ENCODE measurements around the gene KDELR3. TPM values are rescaled to one million over a fixed set of nuclear protein-coding genes. Genes with fewer than 3 reads are reported as not detected.

The KDELR3 gene
- total and polyA plus RNA-seq, 2 donors (not counting 1 experiment from before 2014, with no cell fraction given), result 78.8 to 305 TPM

DNA sequence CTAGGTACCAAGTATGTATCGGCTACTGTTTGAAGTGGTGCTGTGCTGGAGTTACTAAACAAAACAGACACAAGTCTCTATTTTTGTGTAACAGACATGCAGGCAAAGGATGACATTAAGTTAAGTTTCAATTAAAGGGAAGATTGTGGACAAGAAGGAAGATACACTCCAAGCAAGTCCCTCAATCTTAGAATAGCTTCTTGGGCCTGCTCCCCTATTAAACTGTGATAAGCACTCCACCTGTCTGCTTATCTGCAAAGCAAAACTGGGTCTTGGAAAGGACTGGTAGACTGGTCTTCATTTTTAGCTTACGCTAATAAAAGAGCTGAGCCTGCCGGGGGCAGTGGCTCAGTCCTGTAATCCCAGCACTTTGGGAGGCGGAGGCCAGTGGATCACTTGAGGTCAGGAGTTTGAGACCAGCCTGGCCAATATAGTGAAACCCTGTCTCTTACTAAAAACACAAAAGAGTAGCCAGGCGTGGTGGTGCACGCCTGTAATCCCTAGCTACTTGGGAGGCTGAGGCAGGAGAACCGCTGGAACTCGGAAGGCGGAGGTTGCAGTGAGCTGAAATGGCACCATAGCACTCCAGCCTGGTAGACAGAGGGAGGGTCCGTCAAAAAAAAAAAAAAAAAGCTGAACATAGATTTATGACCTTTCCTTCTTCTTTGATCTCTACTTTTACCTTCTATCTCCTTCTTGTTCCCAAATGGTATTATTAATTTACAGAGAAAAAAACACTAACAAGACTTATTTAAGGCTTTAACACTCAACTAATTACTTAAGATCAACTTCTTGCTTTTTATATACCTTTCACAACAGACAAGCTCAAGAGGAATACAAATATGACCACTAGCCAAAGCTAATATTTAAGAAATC is 34.1 kb downstream of the KDELR3 start:
- no peak for DNase-seq (ENCODE audit: low read depth in 2 of 2)
- no peaks in the 10 kb centered on the region for H3K27me3 ChIP-seq (ENCODE audit: control insufficient read depth, insufficient read depth, low read length)
- peaks cover 86% of the 10 kb centered on the region for H3K79me2 ChIP-seq (ENCODE audit: control insufficient read depth, insufficient read depth, low read length)
- peak overlapping the region; percentile 62 for H3K4me2 ChIP-seq (ENCODE audit: extremely low read depth, insufficient read depth, low read length)
- peaks cover 11% of the 10 kb centered on the region for H4K20me1 ChIP-seq (ENCODE audit: control insufficient read depth, extremely low read depth, insufficient read depth, low read length)
- H3K9ac ChIP-seq (ENCODE audit: insufficient read depth, low read length), result no peak overlapping the region
- no peak overlapping the region for H2AFZ ChIP-seq (ENCODE audit: low read length)
- peaks cover 22% of the 10 kb centered on the region for H3K36me3 ChIP-seq (ENCODE audit: control insufficient read depth, insufficient read depth, low read length)
- no peak overlapping the region for H3K27ac ChIP-seq (ENCODE audit: insufficient read depth, low read length)
- no peaks in the 10 kb centered on the region for H3K9me3 ChIP-seq (ENCODE audit: control insufficient read depth, insufficient read depth, low read depth, low read length)
- H3K4me3 ChIP-seq (replicated peaks in 1 of 4; ENCODE audit: control extremely low read depth in 1 of 4, insufficient read depth in 1 of 4, low read depth in 3 of 4, low read length in 4 of 4), result peak overlapping the region; percentile 63 to 100 (median 96)
- peaks cover 3% of the 10 kb centered on the region for H3K4me1 ChIP-seq (ENCODE audit: control insufficient read depth, extremely low read depth, insufficient read depth, low read length)
- TF ChIP-seq EZH2 (IDR thresholded peaks at IDR 0.05; ENCODE audit: low read length, missing control alignments), result no peak
- TF ChIP-seq, protein P1, sequence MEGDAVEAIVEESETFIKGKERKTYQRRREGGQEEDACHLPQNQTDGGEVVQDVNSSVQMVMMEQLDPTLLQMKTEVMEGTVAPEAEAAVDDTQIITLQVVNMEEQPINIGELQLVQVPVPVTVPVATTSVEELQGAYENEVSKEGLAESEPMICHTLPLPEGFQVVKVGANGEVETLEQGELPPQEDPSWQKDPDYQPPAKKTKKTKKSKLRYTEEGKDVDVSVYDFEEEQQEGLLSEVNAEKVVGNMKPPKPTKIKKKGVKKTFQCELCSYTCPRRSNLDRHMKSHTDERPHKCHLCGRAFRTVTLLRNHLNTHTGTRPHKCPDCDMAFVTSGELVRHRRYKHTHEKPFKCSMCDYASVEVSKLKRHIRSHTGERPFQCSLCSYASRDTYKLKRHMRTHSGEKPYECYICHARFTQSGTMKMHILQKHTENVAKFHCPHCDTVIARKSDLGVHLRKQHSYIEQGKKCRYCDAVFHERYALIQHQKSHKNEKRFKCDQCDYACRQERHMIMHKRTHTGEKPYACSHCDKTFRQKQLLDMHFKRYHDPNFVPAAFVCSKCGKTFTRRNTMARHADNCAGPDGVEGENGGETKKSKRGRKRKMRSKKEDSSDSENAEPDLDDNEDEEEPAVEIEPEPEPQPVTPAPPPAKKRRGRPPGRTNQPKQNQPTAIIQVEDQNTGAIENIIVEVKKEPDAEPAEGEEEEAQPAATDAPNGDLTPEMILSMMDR (conservative IDR thresholded peaks at IDR 0.05 in 1 of 2, IDR thresholded peaks at IDR 0.05 in 1 of 2; ENCODE audit: low read depth in 1 of 2, low read length in 2 of 2), result no peak

DNA sequence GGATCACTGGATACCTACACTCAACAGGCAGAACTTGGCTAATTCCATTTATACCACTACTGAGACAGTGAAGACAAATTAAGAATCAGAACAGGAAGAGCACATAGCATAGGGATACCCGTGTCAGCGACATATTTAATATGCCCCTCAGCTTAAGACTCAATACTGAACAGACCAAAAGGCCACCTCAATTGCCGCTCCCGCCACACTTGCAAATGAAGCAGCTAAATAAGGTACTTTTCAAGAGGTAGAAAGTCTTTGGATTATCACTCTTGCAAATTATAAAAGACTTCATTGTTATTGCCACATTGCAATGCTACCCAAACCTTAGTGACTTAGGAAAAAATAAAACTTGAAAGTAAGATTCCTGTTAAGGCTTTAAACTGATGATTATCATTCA is 35.1 kb downstream of the KDELR3 start:
- Histone ChIP-seq H3K4me2 (ENCODE audit: extremely low read depth, insufficient read depth, low read length) (peak overlapping the region; percentile 60), H3K27ac (ENCODE audit: insufficient read depth, low read length) (peak overlapping the region; percentile 18), H3K4me3 (replicated peaks in 1 of 4; ENCODE audit: control extremely low read depth in 1 of 4, insufficient read depth in 1 of 4, low read depth in 3 of 4, low read length in 4 of 4) (peak overlapping the region; percentile 63 to 100 (median 96)), H3K36me3 (ENCODE audit: control insufficient read depth, insufficient read depth, low read length) (peaks cover 17% of the 10 kb centered on the region), H2AFZ (ENCODE audit: low read length) (no peak overlapping the region), H4K20me1 (ENCODE audit: control insufficient read depth, extremely low read depth, insufficient read depth, low read length) (peaks cover 11% of the 10 kb centered on the region), H3K27me3 (ENCODE audit: control insufficient read depth, insufficient read depth, low read length) (no peaks in the 10 kb centered on the region), H3K4me1 (ENCODE audit: control insufficient read depth, extremely low read depth, insufficient read depth, low read length) (peaks cover 3% of the 10 kb centered on the region), H3K79me2 (ENCODE audit: control insufficient read depth, insufficient read depth, low read length) (peaks cover 77% of the 10 kb centered on the region), H3K9ac (ENCODE audit: insufficient read depth, low read length) (peak overlapping the region; percentile 28), H3K9me3 (ENCODE audit: control insufficient read depth, insufficient read depth, low read depth, low read length) (no peaks in the 10 kb centered on the region)
- TF ChIP-seq, protein P1 (conservative IDR thresholded peaks at IDR 0.05 in 1 of 2, IDR thresholded peaks at IDR 0.05 in 1 of 2; ENCODE audit: low read depth in 1 of 2, low read length in 2 of 2), result no peak
- no peak for TF ChIP-seq EZH2 (IDR thresholded peaks at IDR 0.05; ENCODE audit: low read length, missing control alignments)
- DNase-seq (ENCODE audit: low read depth in 2 of 2), result no peak

DNA sequence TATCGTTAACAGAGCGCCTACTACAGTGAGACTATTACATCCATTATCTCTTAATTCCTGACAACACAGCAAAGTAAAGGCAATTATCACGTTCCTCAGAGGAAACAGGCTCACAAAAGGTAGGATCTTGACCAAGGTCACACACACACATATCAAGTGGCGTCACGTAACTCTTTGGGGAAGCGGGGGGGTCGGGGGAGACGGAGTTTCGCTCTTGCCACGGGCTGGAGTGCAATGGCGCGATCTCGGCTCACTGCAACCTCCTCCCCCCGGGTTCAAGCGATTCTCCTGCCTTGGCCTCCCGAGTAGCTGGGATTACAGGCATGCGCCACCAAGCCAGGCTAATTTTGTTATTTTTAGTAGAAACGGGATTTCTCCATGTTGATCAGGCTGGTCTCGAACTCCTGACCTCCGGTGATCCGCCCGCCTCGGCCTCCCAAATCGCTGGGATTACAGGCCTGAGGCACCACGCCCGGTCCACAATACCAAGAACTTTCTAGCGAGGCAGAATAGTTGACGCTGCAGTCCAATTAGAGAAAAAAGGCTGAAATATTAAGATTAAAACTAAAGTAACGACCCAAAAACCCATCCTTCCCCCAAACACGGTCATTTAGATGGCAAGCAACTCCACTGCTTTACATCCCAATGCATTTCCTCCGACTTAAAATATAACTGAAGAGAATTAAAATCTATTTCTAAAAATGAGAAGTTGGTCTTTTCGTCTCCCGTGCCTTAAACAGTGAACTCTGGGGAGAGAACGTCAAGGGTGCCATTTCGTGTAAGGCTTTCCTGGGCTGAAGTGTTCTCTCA is 37.0 kb downstream of the KDELR3 start:
- peaks cover 5% of the 10 kb centered on the region for H3K36me3 ChIP-seq (ENCODE audit: control insufficient read depth, insufficient read depth, low read length)
- DNase-seq (ENCODE audit: low read depth in 2 of 2), result peak; percentile 49 to 59
- no peak overlapping the region for H2AFZ ChIP-seq (ENCODE audit: low read length)
- peaks cover 58% of the 10 kb centered on the region for H3K79me2 ChIP-seq (ENCODE audit: control insufficient read depth, insufficient read depth, low read length)
- H3K4me3 ChIP-seq (replicated peaks in 1 of 4; ENCODE audit: control extremely low read depth in 1 of 4, insufficient read depth in 1 of 4, low read depth in 3 of 4, low read length in 4 of 4), result peak overlapping the region; percentile 63 to 100 (median 96)
- peaks cover 11% of the 10 kb centered on the region for H4K20me1 ChIP-seq (ENCODE audit: control insufficient read depth, extremely low read depth, insufficient read depth, low read length)
- peaks cover 3% of the 10 kb centered on the region for H3K4me1 ChIP-seq (ENCODE audit: control insufficient read depth, extremely low read depth, insufficient read depth, low read length)
- H3K9ac ChIP-seq (ENCODE audit: insufficient read depth, low read length), result peak overlapping the region; percentile 100
- no peak for TF ChIP-seq EZH2 (IDR thresholded peaks at IDR 0.05; ENCODE audit: low read length, missing control alignments)
- TF ChIP-seq, protein P1 (conservative IDR thresholded peaks at IDR 0.05 in 1 of 2, IDR thresholded peaks at IDR 0.05 in 1 of 2; ENCODE audit: low read depth in 1 of 2, low read length in 2 of 2), result no peak
- peak overlapping the region; percentile 60 for H3K4me2 ChIP-seq (ENCODE audit: extremely low read depth, insufficient read depth, low read length)
- no peaks in the 10 kb centered on the region for H3K27me3 ChIP-seq (ENCODE audit: control insufficient read depth, insufficient read depth, low read length)
- H3K9me3 ChIP-seq (ENCODE audit: control insufficient read depth, insufficient read depth, low read depth, low read length), result no peaks in the 10 kb centered on the region
- H3K27ac ChIP-seq (ENCODE audit: insufficient read depth, low read length), result peak overlapping the region; percentile 100

Measured in fibroblast of lung (primary cell).